T-helper 1 cell treated with Interleukin-12 subunit alpha and Interleukin-12 subunit beta and Interleukin-4 antibody, amounts not matched to agents 30 μg/mL and 1 μg/mL, for 36 hours (primary cell): ENCODE results near the gene FLNB.
A peak's percentile ranks its signal among the peaks of the same experiment; 100 is the strongest.

Source experiments
- H3K27ac Mint-ChIP-seq: one replicate; pipeline ENCODE4 v1.8.0; 2021; ENCODE audit warnings: mild to moderate bottlenecking, mixed read lengths
- H3K27me3 Mint-ChIP-seq: one replicate; pipeline ENCODE4 v1.8.0; 2021; ENCODE audit warnings: low read depth, mixed read lengths
- H3K36me3 Mint-ChIP-seq: one replicate; pipeline ENCODE4 v1.8.0; 2021; ENCODE audit warnings: low read depth, mixed read lengths
- H3K4me1 Mint-ChIP-seq: one replicate; pipeline ENCODE4 v1.8.0; 2021; ENCODE audit warnings: low read depth, mixed read lengths
- H3K4me3 Mint-ChIP-seq: one replicate; pipeline ENCODE4 v1.8.0; 2021; ENCODE audit warnings: mild to moderate bottlenecking, moderate library complexity, mixed read lengths
- H3K9me3 Mint-ChIP-seq: one replicate; pipeline ENCODE4 v1.8.0; 2021; ENCODE audit warnings: mixed read lengths

Gene FLNB

GRCh38 chr3:58008141-58009025 lies at the start of gene FLNB:
FLNB (plus strand) TSS chr3:58008422; CDS start chr3:58008565, 143 bp downstream.
- peaks cover 32% of the 10 kb centered on the region for H3K4me1 Mint-ChIP-seq
- H3K9me3 Mint-ChIP-seq, result no peaks in the 10 kb centered on the region
- H3K36me3 Mint-ChIP-seq, result no peaks in the 10 kb centered on the region
- no peaks in the 10 kb centered on the region for H3K27me3 Mint-ChIP-seq
- peak within 1 kb of the TSS; percentile 82 for H3K4me3 Mint-ChIP-seq
- peak within 1 kb of the TSS; percentile 80 for H3K27ac Mint-ChIP-seq

GRCh38 chr3:57958642-57959422 lies 49.4 kb upstream of the FLNB start:
- H3K27ac Mint-ChIP-seq, result no peak overlapping the region
- H3K36me3 Mint-ChIP-seq, result no peaks in the 10 kb centered on the region
- H3K27me3 Mint-ChIP-seq, result no peaks in the 10 kb centered on the region
- H3K4me3 Mint-ChIP-seq, result no peak overlapping the region
- peaks cover 7% of the 10 kb centered on the region for H3K4me1 Mint-ChIP-seq
- H3K9me3 Mint-ChIP-seq, result no peaks in the 10 kb centered on the region

- H3K9me3 Mint-ChIP-seq, result no peaks in the 10 kb centered on the region
- no peaks in the 10 kb centered on the region for H3K36me3 Mint-ChIP-seq
- H3K4me1 Mint-ChIP-seq, result peaks cover 7% of the 10 kb centered on the region
- H3K27me3 Mint-ChIP-seq, result no peaks in the 10 kb centered on the region
- H3K27ac Mint-ChIP-seq, result no peak overlapping the region
- H3K4me3 Mint-ChIP-seq, result no peak overlapping the region
Observed at GRCh38 chr3:57959423-57960173, 48.6 kb upstream of the FLNB start.

GRCh38 chr3:57960174-57960505 lies 48.1 kb upstream of the FLNB start:
- Mint-ChIP-seq H3K4me1 (peaks cover 7% of the 10 kb centered on the region), H3K27ac (no peak overlapping the region), H3K36me3 (no peaks in the 10 kb centered on the region)

GRCh38 chr3:57961177-57961827 lies 46.9 kb upstream of the FLNB start:
- no peaks in the 10 kb centered on the region for H3K27me3 Mint-ChIP-seq
- H3K27ac Mint-ChIP-seq, result no peak overlapping the region
- H3K4me3 Mint-ChIP-seq, result no peak overlapping the region
- no peaks in the 10 kb centered on the region for H3K9me3 Mint-ChIP-seq
- H3K36me3 Mint-ChIP-seq, result no peaks in the 10 kb centered on the region
- H3K4me1 Mint-ChIP-seq, result peaks cover 5% of the 10 kb centered on the region

More at GRCh38 chr3:57960174-57960505, 48.1 kb upstream of the FLNB start:
- Mint-ChIP-seq H3K9me3 (no peaks in the 10 kb centered on the region), H3K4me3 (no peak overlapping the region), H3K27me3 (no peaks in the 10 kb centered on the region)

- H3K36me3 Mint-ChIP-seq, result no peaks in the 10 kb centered on the region
- H3K27me3 Mint-ChIP-seq, result no peaks in the 10 kb centered on the region
- H3K4me3 Mint-ChIP-seq, result no peak overlapping the region
- no peaks in the 10 kb centered on the region for H3K9me3 Mint-ChIP-seq
- H3K27ac Mint-ChIP-seq, result no peak overlapping the region
- peaks cover 4% of the 10 kb centered on the region for H3K4me1 Mint-ChIP-seq
Observed at GRCh38 chr3:57961828-57962447, 46.3 kb upstream of the FLNB start.

- Mint-ChIP-seq H3K4me1 (peaks cover 7% of the 10 kb centered on the region), H3K36me3 (no peaks in the 10 kb centered on the region), H3K9me3 (no peaks in the 10 kb centered on the region), H3K4me3 (no peak overlapping the region), H3K27me3 (no peaks in the 10 kb centered on the region), H3K27ac (no peak overlapping the region)
Observed at GRCh38 chr3:57962448-57962834, 45.8 kb upstream of the FLNB start.

GRCh38 chr3:57963811-57964346 lies 44.3 kb upstream of the FLNB start:
- Mint-ChIP-seq H3K36me3 (no peaks in the 10 kb centered on the region), H3K27me3 (no peaks in the 10 kb centered on the region), H3K27ac (no peak overlapping the region), H3K9me3 (no peaks in the 10 kb centered on the region), H3K4me1 (peaks cover 9% of the 10 kb centered on the region), H3K4me3 (no peak overlapping the region)

- Mint-ChIP-seq H3K36me3 (no peaks in the 10 kb centered on the region), H3K9me3 (no peaks in the 10 kb centered on the region), H3K4me3 (no peak overlapping the region), H3K27ac (no peak overlapping the region), H3K27me3 (no peaks in the 10 kb centered on the region), H3K4me1 (peaks cover 7% of the 10 kb centered on the region)
Observed at GRCh38 chr3:57966829-57967228, 41.4 kb upstream of the FLNB start.

- no peaks in the 10 kb centered on the region for H3K27me3 Mint-ChIP-seq
- H3K36me3 Mint-ChIP-seq, result no peaks in the 10 kb centered on the region
- no peak overlapping the region for H3K27ac Mint-ChIP-seq
- H3K4me3 Mint-ChIP-seq, result no peak overlapping the region
- no peaks in the 10 kb centered on the region for H3K9me3 Mint-ChIP-seq
- H3K4me1 Mint-ChIP-seq, result peaks cover 8% of the 10 kb centered on the region
Observed at GRCh38 chr3:57967590-57967989, 40.6 kb upstream of the FLNB start.

- H3K9me3 Mint-ChIP-seq, result no peaks in the 10 kb centered on the region
- no peaks in the 10 kb centered on the region for H3K27me3 Mint-ChIP-seq
- H3K36me3 Mint-ChIP-seq, result no peaks in the 10 kb centered on the region
- H3K4me3 Mint-ChIP-seq, result no peak overlapping the region
- no peak overlapping the region for H3K27ac Mint-ChIP-seq
- peaks cover 8% of the 10 kb centered on the region for H3K4me1 Mint-ChIP-seq
Observed at GRCh38 chr3:57968501-57968900, 39.7 kb upstream of the FLNB start.

GRCh38 chr3:57971975-57972374 lies 36.2 kb upstream of the FLNB start:
- H3K27ac Mint-ChIP-seq, result no peak overlapping the region

GRCh38 chr3:57972531-57973111 lies 35.6 kb upstream of the FLNB start:
- no peaks in the 10 kb centered on the region for H3K27me3 Mint-ChIP-seq
- H3K27ac Mint-ChIP-seq, result no peak overlapping the region
- H3K4me1 Mint-ChIP-seq, result peaks cover 4% of the 10 kb centered on the region
- H3K9me3 Mint-ChIP-seq, result no peaks in the 10 kb centered on the region
- no peaks in the 10 kb centered on the region for H3K36me3 Mint-ChIP-seq
- no peak overlapping the region for H3K4me3 Mint-ChIP-seq

More at GRCh38 chr3:57971975-57972374, 36.2 kb upstream of the FLNB start:
- Mint-ChIP-seq H3K4me3 (no peak overlapping the region), H3K27me3 (no peaks in the 10 kb centered on the region), H3K4me1 (peaks cover 8% of the 10 kb centered on the region), H3K36me3 (no peaks in the 10 kb centered on the region), H3K9me3 (no peaks in the 10 kb centered on the region)
